ENCODE data around the gene C2orf49. TPM values are rescaled to one million over a fixed set of nuclear protein-coding genes. Genes with fewer than 3 reads are reported as not detected.
A peak's percentile ranks its signal among the peaks of the same experiment; 100 is the strongest.

C2orf49 gene
- total RNA-seq, 4 donors from 2014 or later, result 6.8 to 83.3 (median 18.0) TPM

DNA sequence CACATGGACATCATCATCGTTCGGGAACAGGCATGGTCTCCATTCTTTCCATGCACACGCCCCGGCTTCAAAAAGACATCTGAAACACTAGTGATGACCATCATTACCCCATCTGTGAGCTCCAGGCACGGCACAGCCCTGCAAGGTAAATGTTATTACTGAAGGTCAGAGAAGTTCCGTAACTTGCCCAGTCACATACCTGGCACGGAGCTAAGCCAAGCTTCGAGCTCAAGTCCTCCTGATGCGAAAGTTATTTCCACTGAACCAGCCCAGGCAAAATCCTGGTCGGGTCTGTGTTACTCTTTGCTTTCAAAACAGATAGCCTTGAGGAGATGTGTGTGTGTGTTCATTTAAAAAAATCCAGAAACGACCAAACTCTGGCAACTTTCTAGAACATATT is 38.7 kb downstream of the C2orf49 start:
- Histone ChIP-seq H3K9me3 (no peaks in the 10 kb centered on the region), H3K4me3 (no peak overlapping the region), H3K27ac (peak overlapping the region in 2 of 4 donors; percentile 66 to 73), H3K36me3 (peaks cover 0 to 43% (median 0%) of the 10 kb centered on the region in 3 donors), H3K27me3 (no peaks in the 10 kb centered on the region), H3K4me1 (peaks cover 0 to 29% (median 2%) of the 10 kb centered on the region in 4 donors)
- TF ChIP-seq, protein P1, sequence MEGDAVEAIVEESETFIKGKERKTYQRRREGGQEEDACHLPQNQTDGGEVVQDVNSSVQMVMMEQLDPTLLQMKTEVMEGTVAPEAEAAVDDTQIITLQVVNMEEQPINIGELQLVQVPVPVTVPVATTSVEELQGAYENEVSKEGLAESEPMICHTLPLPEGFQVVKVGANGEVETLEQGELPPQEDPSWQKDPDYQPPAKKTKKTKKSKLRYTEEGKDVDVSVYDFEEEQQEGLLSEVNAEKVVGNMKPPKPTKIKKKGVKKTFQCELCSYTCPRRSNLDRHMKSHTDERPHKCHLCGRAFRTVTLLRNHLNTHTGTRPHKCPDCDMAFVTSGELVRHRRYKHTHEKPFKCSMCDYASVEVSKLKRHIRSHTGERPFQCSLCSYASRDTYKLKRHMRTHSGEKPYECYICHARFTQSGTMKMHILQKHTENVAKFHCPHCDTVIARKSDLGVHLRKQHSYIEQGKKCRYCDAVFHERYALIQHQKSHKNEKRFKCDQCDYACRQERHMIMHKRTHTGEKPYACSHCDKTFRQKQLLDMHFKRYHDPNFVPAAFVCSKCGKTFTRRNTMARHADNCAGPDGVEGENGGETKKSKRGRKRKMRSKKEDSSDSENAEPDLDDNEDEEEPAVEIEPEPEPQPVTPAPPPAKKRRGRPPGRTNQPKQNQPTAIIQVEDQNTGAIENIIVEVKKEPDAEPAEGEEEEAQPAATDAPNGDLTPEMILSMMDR (IDR thresholded peaks at IDR 0.05), result no peak
- TF ChIP-seq POLR2A (IDR thresholded peaks at IDR 0.05), result no peak
- no peak for DNase-seq

DNA sequence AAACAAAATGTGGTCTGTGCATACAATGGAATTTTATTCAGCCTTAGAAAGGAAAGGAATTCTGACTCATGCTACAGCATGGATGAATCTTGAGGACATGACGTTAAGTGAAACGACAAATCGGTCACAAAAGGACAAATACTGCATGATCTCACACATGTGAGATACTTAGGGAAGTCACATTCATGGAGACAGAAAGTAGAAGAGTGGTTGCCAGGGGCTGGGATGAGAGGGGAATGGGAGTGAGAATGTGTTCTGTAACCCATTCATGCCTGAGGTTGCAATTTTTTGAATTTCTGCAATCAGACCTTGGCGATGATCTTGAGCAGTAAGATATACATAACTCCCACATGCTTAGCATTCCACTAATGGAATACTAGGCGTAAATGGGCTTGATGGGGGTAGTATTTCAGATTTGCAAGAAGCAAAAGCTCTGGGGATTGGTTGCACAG is 39.5 kb downstream of the C2orf49 start:
- Histone ChIP-seq H3K27me3 (no peaks in the 10 kb centered on the region), H3K27ac (peak overlapping the region in 2 of 4 donors; percentile 16 to 66), H3K4me1 (peaks cover 0 to 29% (median 2%) of the 10 kb centered on the region in 4 donors), H3K36me3 (peaks cover 0 to 45% (median 0%) of the 10 kb centered on the region in 3 donors), H3K9me3 (no peaks in the 10 kb centered on the region), H3K4me3 (no peak overlapping the region)
- TF ChIP-seq POLR2A (IDR thresholded peaks at IDR 0.05), result no peak
- TF ChIP-seq, protein P1 (IDR thresholded peaks at IDR 0.05), result no peak
- DNase-seq, result no peak

DNA sequence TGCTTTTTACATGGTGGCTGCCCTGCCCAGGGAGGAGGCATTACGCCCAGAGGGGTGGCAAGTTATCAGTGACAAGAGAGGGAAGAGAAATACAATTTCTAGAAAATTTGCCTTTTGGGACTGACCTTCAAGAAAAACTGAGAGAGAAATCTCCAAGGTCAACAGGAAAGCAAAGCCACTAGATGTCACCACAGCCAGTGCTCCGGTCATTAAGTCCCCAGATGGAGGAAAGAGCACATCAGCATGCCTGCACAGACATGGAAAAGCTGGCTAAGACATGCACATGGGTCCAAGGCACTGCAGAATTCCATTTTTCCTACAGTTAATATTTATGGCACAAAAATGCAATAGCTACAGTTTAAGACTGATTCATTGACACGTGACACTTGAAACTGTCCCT is 40.5 kb downstream of the C2orf49 start:
- Histone ChIP-seq H3K4me3 (no peak overlapping the region), H3K36me3 (peaks cover 0 to 46% (median 0%) of the 10 kb centered on the region in 3 donors), H3K27me3 (no peaks in the 10 kb centered on the region), H3K9me3 (no peaks in the 10 kb centered on the region), H3K4me1 (peaks cover 0 to 29% (median 2%) of the 10 kb centered on the region in 4 donors), H3K27ac (peak overlapping the region in 2 of 4 donors; percentile 49 to 66)
- DNase-seq, result no peak
- TF ChIP-seq POLR2A (IDR thresholded peaks at IDR 0.05), result no peak
- TF ChIP-seq, protein P1 (IDR thresholded peaks at IDR 0.05), result peak in 2 of 6 experiments; percentile 14 to 22

DNA sequence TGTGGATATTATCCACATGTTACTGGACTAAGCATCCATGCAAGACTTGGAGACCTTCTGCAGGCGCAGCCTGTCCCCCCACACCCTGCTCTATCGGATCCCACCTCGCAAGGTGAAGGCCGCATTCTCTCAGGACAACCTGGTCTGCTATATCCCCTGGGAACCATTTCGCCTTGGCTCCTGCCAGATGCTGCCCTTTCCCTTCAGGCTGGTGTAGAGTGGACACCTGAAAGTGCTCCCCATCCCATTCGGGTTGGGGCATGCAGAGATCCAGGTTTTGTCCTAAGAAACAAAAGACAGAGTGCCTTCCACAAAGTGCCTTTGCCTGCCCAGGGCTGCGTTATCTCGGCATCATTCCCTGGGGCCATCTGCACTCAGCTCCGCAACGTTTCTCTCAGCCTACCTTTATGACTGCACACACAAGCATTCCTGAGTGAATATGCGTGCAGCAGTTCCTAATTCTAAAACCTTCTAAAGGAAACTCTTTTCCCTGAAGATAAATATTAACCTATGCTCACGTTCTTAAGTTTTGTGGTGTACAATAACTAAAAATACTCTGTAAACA is 41.0 kb downstream of the C2orf49 start:
- TF ChIP-seq, protein P1 (IDR thresholded peaks at IDR 0.05), result no peak
- no peak for TF ChIP-seq POLR2A (IDR thresholded peaks at IDR 0.05)
- H3K9me3 ChIP-seq, result no peaks in the 10 kb centered on the region
- peaks cover 0 to 26% (median 2%) of the 10 kb centered on the region in 4 donors for H3K4me1 ChIP-seq
- DNase-seq, result no peak
- peaks cover 0 to 43% (median 0%) of the 10 kb centered on the region in 3 donors for H3K36me3 ChIP-seq
- no peak overlapping the region for H3K4me3 ChIP-seq
- H3K27ac ChIP-seq, result peak overlapping the region in 1 of 4 donors; percentile 25
- no peaks in the 10 kb centered on the region for H3K27me3 ChIP-seq

DNA sequence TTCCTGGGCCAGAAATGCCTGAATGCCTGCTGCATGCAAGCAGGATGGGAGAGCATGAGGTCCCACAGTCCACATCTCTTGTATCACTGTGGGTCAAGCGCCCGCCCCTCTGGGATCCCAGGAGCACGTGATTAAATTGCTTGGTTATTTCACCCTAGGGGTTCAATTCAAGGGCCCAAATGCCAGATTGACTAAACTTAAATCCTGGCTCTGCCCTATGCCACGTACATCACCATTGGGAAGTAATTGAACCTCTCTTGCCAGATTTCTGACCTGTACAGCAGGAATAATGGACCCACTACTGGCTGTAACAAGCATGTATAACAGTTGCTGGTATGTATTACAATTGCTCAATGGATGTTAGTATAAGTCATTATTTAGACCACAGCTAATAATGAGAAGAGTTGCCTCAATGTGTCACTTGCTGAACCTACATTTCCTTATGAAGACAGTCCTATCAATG is 41.6 kb downstream of the C2orf49 start:
- Histone ChIP-seq H3K4me3 (no peak overlapping the region), H3K36me3 (peaks cover 0 to 45% (median 0%) of the 10 kb centered on the region in 3 donors), H3K4me1 (peaks cover 0 to 20% (median 2%) of the 10 kb centered on the region in 4 donors), H3K27ac (peak overlapping the region in 1 of 4 donors; percentile 25), H3K9me3 (no peaks in the 10 kb centered on the region), H3K27me3 (no peaks in the 10 kb centered on the region)
- TF ChIP-seq, protein P1 (IDR thresholded peaks at IDR 0.05), result no peak
- no peak for TF ChIP-seq POLR2A (IDR thresholded peaks at IDR 0.05)
- no peak for DNase-seq
